Bronchial epithelial cell (primary cell): ENCODE results near the gene PCSK7. TPM values are rescaled to one million over a fixed set of nuclear protein-coding genes. Genes with fewer than 3 reads are reported as not detected.

ENCODE experiments used
- DNase-seq: peaks from one replicate; pipeline ENCODE4 v3.0.0-alpha.2; 2010; ENCODE audit warnings: low read depth
- FAIRE-seq: peaks from 2 replicates; lab custom pipeline; 2011; peaks lifted over from hg19 to GRCh38; lab: Jason Lieb, UNC
- H3K27me3 ChIP-seq: 2 replicates; pipeline ENCODE4 v1.5.1; 2011; ENCODE audit warnings: low read length; ENCODE audit not compliant: control insufficient read depth, insufficient read depth
- H3K36me3 ChIP-seq: 2 replicates; pipeline ENCODE4 v1.5.1; 2011; ENCODE audit warnings: low read length; ENCODE audit not compliant: control insufficient read depth, insufficient read depth
- H3K4me3 ChIP-seq: 2 replicates; pipeline ENCODE4 v1.5.1; 2011; ENCODE audit warnings: mild to moderate bottlenecking, low read depth, low read length, control low read depth
- CTCF ChIP-seq: IDR thresholded peaks from 2 replicates; pipeline ENCODE4 v1.5.1; 2011; ENCODE audit warnings: mild to moderate bottlenecking, moderate library complexity, low read length, control low read depth, inconsistent platforms; ENCODE audit not compliant: insufficient read depth, severe bottlenecking
- total RNA-seq: library from RNA; depleted of rRNA; stranded (reverse); fragments of >200 nt; gene quantifications from 2 replicates; pipeline ENCODE4 v1.2.1, GENCODE V29; 2014

The PCSK7 gene
- total RNA-seq, 1 donor from 2014 or later: 27.9 TPM

- no peak for FAIRE-seq
- DNase-seq: no peak
- no peak for TF ChIP-seq CTCF
- peaks cover 6% of the 10 kb centered on the region for H3K36me3 ChIP-seq
- H3K4me3 ChIP-seq: no peak overlapping the region
- no peaks in the 10 kb centered on the region for H3K27me3 ChIP-seq
Observed at GRCh38 chr11:117200813-117201657, 30.8 kb downstream of the PCSK7 start.

GRCh38 chr11:117199916-117200812, 31.7 kb downstream of the PCSK7 start:
- no peak for TF ChIP-seq CTCF
- DNase-seq (no peak), FAIRE-seq (no peak)
- Histone ChIP-seq H3K36me3 (peaks cover 6% of the 10 kb centered on the region), H3K4me3 (peak overlapping the region; percentile 19), H3K27me3 (no peaks in the 10 kb centered on the region)

- Histone ChIP-seq H3K4me3 (peak within 1 kb of the TSS; percentile 19), H3K27me3 (no peaks in the 10 kb centered on the region), H3K36me3 (peaks cover 2% of the 10 kb centered on the region)
- DNase-seq (peak; percentile 74), FAIRE-seq (no peak)
- TF ChIP-seq CTCF: no peak
Observed at GRCh38 chr11:117199053-117199915, 32.6 kb downstream of the PCSK7 start, which contains the start of gene TAGLN. TSS of gene TAGLN (plus strand) at chr11:117199370. CDS start at chr11:117203014, 3,644 bp downstream.

- H3K4me3 ChIP-seq: no peak overlapping the region
- no peaks in the 10 kb centered on the region for H3K27me3 ChIP-seq
- no peak for FAIRE-seq
- TF ChIP-seq CTCF: no peak
- no peak for DNase-seq
- H3K36me3 ChIP-seq: no peaks in the 10 kb centered on the region
Observed at GRCh38 chr11:117198613-117199012, 33.3 kb downstream of the PCSK7 start.
